Adrenal gland (tissue), 12 donors: ENCODE results near the gene SCIMP. TPM values are rescaled to one million over a fixed set of nuclear protein-coding genes. Genes with fewer than 3 reads are reported as not detected.
A peak's percentile ranks its signal among the peaks of the same experiment; 100 is the strongest.

Experiments
- DNase-seq, 7 donors: peaks; one replicate each; pipeline ENCODE4 v3.0.0-alpha.2; 2019 to 2020
- H3K27ac ChIP-seq, 5 donors: fragments of 200-600 bp; sonication (generic) in 4 of 5; 1 replicate in 3 of 5; 2 replicates in 2 of 5; pipeline versions ENCODE4 v1.5.1 to v1.8.0; 2016 to 2020; ENCODE audit warnings: mild to moderate bottlenecking in 1 of 5
- H3K27me3 ChIP-seq: fragments of 200-600 bp; 2 replicates; pipeline ENCODE4 v1.8.0; 2021
- H3K36me3 ChIP-seq, 2 donors: fragments of 200-600 bp; replicated peaks in 1 of 2; 1 replicate in 1 of 2; 2 replicates in 1 of 2; pipeline versions ENCODE4 v1.5.1 to v1.8.0; 2018 to 2022
- H3K4me1 ChIP-seq, 2 donors: fragments of 200-600 bp; replicated peaks in 1 of 2; 1 replicate in 1 of 2; 2 replicates in 1 of 2; pipeline versions ENCODE4 v1.5.1 to v1.8.0; 2018 to 2021
- H3K4me3 ChIP-seq, 4 donors: fragments of 200-600 bp; sonication (generic) in 3 of 4; one replicate each; pipeline ENCODE4 v1.5.1; 2016 to 2018
- H3K9me3 ChIP-seq, 3 donors: fragments of 200-600 bp; sonication (generic) in 1 of 3; replicated peaks in 1 of 3; 1 replicate in 2 of 3; 2 replicates in 1 of 3; pipeline versions ENCODE4 v1.5.1 to v1.8.0; 2016 to 2021
- POLR2A ChIP-seq, 2 donors: fragments of 450-650 bp; IDR thresholded peaks; one replicate each; pipeline ENCODE4 v1.6.1; 2017; ENCODE audit warnings: antibody characterized with exemption in 2 of 2, mild to moderate bottlenecking in 2 of 2, moderate library complexity in 1 of 2
- WGBS, 4 donors: extraction: QIAGEN DNeasy Blood & Tissue Kit in 2 of 4; methylation state at CpG; one replicate each; pipeline versions ENCODE4 v1.1.5 to v1.1.7; 2013 to 2017; 5-methylcytosine and 5-hydroxymethylcytosine counted together
- intact Hi-C, 2 donors: fragments of 100-400 bp; cut with DNase I; formaldehyde crosslinking; loops; one replicate each; pipeline versions ENCODE4 v1.14.1 to v1.15.0; 2022 to 2023
- polyA plus RNA-seq, 3 donors: library from polyadenylated mRNA; stranded (reverse); fragments of 200-250 nt in 2 of 3; fragments of 350-450 nt in 1 of 3; fragmentation: Illumina TruSeq in 1 of 3; extraction: RNeasy Lipid Tissue Mini Kit (QIAGEN cat#74804) in 1 of 3; gene quantifications; one replicate each; pipeline ENCODE4 v1.2.3, GENCODE V29; 2013 to 2014
- total RNA-seq, 9 donors: library from RNA; depleted of rRNA in 4 of 9; stranded (reverse); fragments of >200 nt in 4 of 9; fragments of 120-200 nt in 1 of 9; fragmentation: NEBNext Ultra II Directional in 1 of 9; extraction: Animal tissue kit (Norgen Biotek cat#: 25700) in 1 of 9; gene quantifications; one replicate each; pipeline versions ENCODE4 v1.1.0 to v1.2.4, GENCODE V29; 2013 to 2023
- TF ChIP-seq, protein P1 (sequence below), 6 experiments: fragments of 450-650 bp in 4 of 6; fragments of 200-600 bp in 2 of 6; sonication (generic) in 1 of 6; IDR thresholded peaks; 1 replicate in 5 of 6; 2 replicates in 1 of 6; pipeline versions ENCODE4 v1.5.1 to v1.8.0; 2016 to 2021; ENCODE audit warnings: antibody characterized with exemption in 6 of 6, mild to moderate bottlenecking in 2 of 6, moderate library complexity in 1 of 6
- donor health status: healthy with polysubstance abuse.
- donor health status: Bipolar disorder and iron deficiency.
- donor health status: DM: yes; HTN: yes; CAD: no.
- donor health status: DM: no; HTN: no; CAD: no.
- donor health status: DM: no; HTN: no; CAD: no.
- donor health status: DM: yes; HTN: yes; CAD: no.

The SCIMP gene
- total and polyA plus RNA-seq, 12 donors = 0.94 to 14.2 (median 6.2) TPM

GRCh38 chr17:5254903-5255521 is 20.4 kb upstream of the SCIMP start:
- DNase-seq = peak in 2 of 7 donors; percentile 15 to 22
- no peaks in the 10 kb centered on the region for H3K4me1 ChIP-seq
- H3K27me3 ChIP-seq = no peaks in the 10 kb centered on the region
- H3K36me3 ChIP-seq = no peaks in the 10 kb centered on the region
- no peak for TF ChIP-seq POLR2A (IDR thresholded peaks at IDR 0.05)
- TF ChIP-seq, protein P1, sequence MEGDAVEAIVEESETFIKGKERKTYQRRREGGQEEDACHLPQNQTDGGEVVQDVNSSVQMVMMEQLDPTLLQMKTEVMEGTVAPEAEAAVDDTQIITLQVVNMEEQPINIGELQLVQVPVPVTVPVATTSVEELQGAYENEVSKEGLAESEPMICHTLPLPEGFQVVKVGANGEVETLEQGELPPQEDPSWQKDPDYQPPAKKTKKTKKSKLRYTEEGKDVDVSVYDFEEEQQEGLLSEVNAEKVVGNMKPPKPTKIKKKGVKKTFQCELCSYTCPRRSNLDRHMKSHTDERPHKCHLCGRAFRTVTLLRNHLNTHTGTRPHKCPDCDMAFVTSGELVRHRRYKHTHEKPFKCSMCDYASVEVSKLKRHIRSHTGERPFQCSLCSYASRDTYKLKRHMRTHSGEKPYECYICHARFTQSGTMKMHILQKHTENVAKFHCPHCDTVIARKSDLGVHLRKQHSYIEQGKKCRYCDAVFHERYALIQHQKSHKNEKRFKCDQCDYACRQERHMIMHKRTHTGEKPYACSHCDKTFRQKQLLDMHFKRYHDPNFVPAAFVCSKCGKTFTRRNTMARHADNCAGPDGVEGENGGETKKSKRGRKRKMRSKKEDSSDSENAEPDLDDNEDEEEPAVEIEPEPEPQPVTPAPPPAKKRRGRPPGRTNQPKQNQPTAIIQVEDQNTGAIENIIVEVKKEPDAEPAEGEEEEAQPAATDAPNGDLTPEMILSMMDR (IDR thresholded peaks at IDR 0.05) = no peak
- intact Hi-C loops = loop anchor here in 1 of 2 donors (10.0 kb wide), 1 partner anchor 180 kb away; the partner anchor contains the start of gene C1QBP
- no peak overlapping the region for H3K27ac ChIP-seq
- no peaks in the 10 kb centered on the region for H3K9me3 ChIP-seq
- H3K4me3 ChIP-seq = no peak overlapping the region
- WGBS, 4 donors = 47 to 82% (median 74%) methylated on average over 5 of the region's 5 CpGs

DNA sequence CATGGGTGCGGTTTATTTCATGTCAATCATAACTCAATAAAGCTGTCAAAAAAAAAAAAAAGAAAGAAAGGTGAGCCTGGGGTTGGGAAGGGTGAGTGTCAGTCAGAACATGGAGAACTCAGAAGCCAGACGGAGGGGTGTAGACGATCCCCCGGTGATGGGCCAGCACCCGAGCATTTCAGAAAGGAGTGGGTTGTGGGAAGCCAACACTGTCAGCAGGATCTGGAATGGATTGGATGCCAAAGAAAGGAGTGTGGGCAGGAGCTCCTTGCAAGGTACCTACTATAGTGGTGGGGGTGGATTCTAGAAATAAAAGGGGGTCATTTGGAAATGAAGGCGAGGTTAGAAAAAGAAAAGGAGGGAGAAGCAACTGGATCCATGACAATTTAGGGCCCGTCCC is 19.8 kb upstream of the SCIMP start:
- intact Hi-C loops = loop anchor here in 1 of 2 donors (10.0 kb wide), 1 partner anchor 180 kb away; the partner anchor contains the start of gene C1QBP
- DNase-seq = peak in 1 of 7 donors; percentile 6
- Histone ChIP-seq H3K27me3 (no peaks in the 10 kb centered on the region), H3K27ac (no peak overlapping the region), H3K4me1 (no peaks in the 10 kb centered on the region), H3K4me3 (no peak overlapping the region), H3K9me3 (no peaks in the 10 kb centered on the region), H3K36me3 (no peaks in the 10 kb centered on the region)
- TF ChIP-seq, protein P1 (IDR thresholded peaks at IDR 0.05) = no peak
- no peak for TF ChIP-seq POLR2A (IDR thresholded peaks at IDR 0.05)
- WGBS, 4 donors = 69 to 77% (median 70%) methylated on average over 7 of the region's 7 CpGs

GRCh38 chr17:5249615-5250014 is 15.0 kb upstream of the SCIMP start:
- Histone ChIP-seq H3K36me3 (no peaks in the 10 kb centered on the region), H3K27ac (no peak overlapping the region), H3K4me3 (no peak overlapping the region), H3K27me3 (no peaks in the 10 kb centered on the region), H3K9me3 (no peaks in the 10 kb centered on the region), H3K4me1 (no peaks in the 10 kb centered on the region)
- intact Hi-C loops = loop anchor here in 1 of 2 donors (10.0 kb wide), 1 partner anchor 185 kb away; the partner anchor contains the start of gene C1QBP
- WGBS, 4 donors = 0 to 2% (median 0%) methylated on average over 4 of the region's 4 CpGs
- no peak for TF ChIP-seq POLR2A (IDR thresholded peaks at IDR 0.05)
- TF ChIP-seq, protein P1 (IDR thresholded peaks at IDR 0.05) = peak; percentile 56 to 80 (median 72)
- peak; percentile 54 to 88 (median 58) for DNase-seq

- 59 to 67% (median 61%) methylated on average over 22 of the region's 22 CpGs for WGBS, 4 donors
- no peak for TF ChIP-seq POLR2A (IDR thresholded peaks at IDR 0.05)
- TF ChIP-seq, protein P1 (IDR thresholded peaks at IDR 0.05) = no peak
- intact Hi-C loops = no loop called here
- H3K27me3 ChIP-seq = no peaks in the 10 kb centered on the region
- no peak overlapping the region for H3K27ac ChIP-seq
- no peak for DNase-seq
- H3K9me3 ChIP-seq = no peaks in the 10 kb centered on the region
- H3K4me3 ChIP-seq = no peak overlapping the region
- H3K36me3 ChIP-seq = no peaks in the 10 kb centered on the region
- H3K4me1 ChIP-seq = no peaks in the 10 kb centered on the region
These were observed 14.3 kb upstream of the SCIMP start for GRCh38 chr17:5248821-5249479.
